Esophagus (tissue), 2 donors: ENCODE data around the gene MPHOSPH9. TPM values are rescaled to one million over a fixed set of nuclear protein-coding genes. Genes with fewer than 3 reads are reported as not detected.
"Not testable (repeated sequence)": the region's sequence is repeated elsewhere in the genome, so short reads cannot be mapped to it uniquely, and the experiment has no call there.

Experiments
- H3K27ac ChIP-seq, 2 donors: one replicate each; pipeline ENCODE4 v1.5.1; 2013; ENCODE audit warnings: low read depth in 2 of 2, mild to moderate bottlenecking in 2 of 2, inconsistent platforms in 1 of 2, low read length in 1 of 2, moderate library complexity in 1 of 2
- H3K27me3 ChIP-seq, 2 donors: one replicate each; pipeline ENCODE4 v1.6.1; 2013; ENCODE audit warnings: low read length in 2 of 2, control low read depth in 1 of 2, mild to moderate bottlenecking in 1 of 2; ENCODE audit not compliant: insufficient read depth in 2 of 2, control insufficient read depth in 1 of 2
- H3K36me3 ChIP-seq, 2 donors: one replicate each; pipeline ENCODE4 v1.6.1; 2013; ENCODE audit warnings: low read length in 1 of 2; ENCODE audit not compliant: control insufficient read depth in 2 of 2, insufficient read depth in 2 of 2
- H3K4me1 ChIP-seq, 2 donors: one replicate each; pipeline ENCODE4 v1.6.1; 2013; ENCODE audit warnings: low read length in 1 of 2; ENCODE audit not compliant: control insufficient read depth in 2 of 2, insufficient read depth in 2 of 2
- H3K4me3 ChIP-seq, 2 donors: one replicate each; pipeline ENCODE4 v1.5.1; 2013; ENCODE audit warnings: low read length in 2 of 2, mild to moderate bottlenecking in 2 of 2, low read depth in 1 of 2, moderate library complexity in 1 of 2
- H3K9me3 ChIP-seq, 2 donors: one replicate each; pipeline ENCODE4 v1.6.1; 2013; ENCODE audit warnings: mild to moderate bottlenecking in 2 of 2, low read depth in 1 of 2, low read length in 1 of 2, moderate library complexity in 1 of 2; ENCODE audit not compliant: control insufficient read depth in 2 of 2, insufficient read depth in 1 of 2
- WGBS, 2 donors: extraction: QIAGEN DNeasy Blood & Tissue Kit; methylation state at CpG; one replicate each; pipeline ENCODE4 v1.1.7; 2013; 5-methylcytosine and 5-hydroxymethylcytosine counted together
- polyA plus RNA-seq, 2 donors: library from polyadenylated mRNA; stranded (reverse); fragments of 200-250 nt; gene quantifications; one replicate each; pipeline ENCODE4 v1.2.3, GENCODE V29; 2013
- donor health status: healthy with polysubstance abuse.
- donor health status: Bipolar disorder and iron deficiency.

Gene MPHOSPH9
- polyA plus RNA-seq, 2 donors, result 3.9 to 4.0 TPM

GRCh38 chr12:123248996-123249741 is 16.2 kb upstream of the MPHOSPH9 start:
- not testable (repeated sequence) for H3K9me3 ChIP-seq, H3K27me3 ChIP-seq, H3K36me3 ChIP-seq, H3K27ac ChIP-seq, H3K4me3 ChIP-seq
- peaks cover 7 to 17% of the 10 kb centered on the region in 2 donors for H3K4me1 ChIP-seq
- 95 to 97% methylated on average over 19 to 26 of the region's 26 CpGs for WGBS, 2 donors

GRCh38 chr12:123248129-123248528 is 15.2 kb upstream of the MPHOSPH9 start:
- H3K4me1 ChIP-seq, result not testable (repeated sequence)
- 96 to 98% methylated on average over 2 of the region's 2 CpGs for WGBS, 2 donors

GRCh38 chr12:123245678-123246077 is 12.7 kb upstream of the MPHOSPH9 start:
- no peaks in the 10 kb centered on the region for H3K9me3 ChIP-seq
- no peak overlapping the region for H3K27ac ChIP-seq
- 83 to 91% methylated on average over 3 of the region's 3 CpGs for WGBS, 2 donors
- H3K4me3 ChIP-seq, result no peak overlapping the region
- H3K4me1 ChIP-seq, result peaks cover 2 to 10% of the 10 kb centered on the region in 2 donors
- no peaks in the 10 kb centered on the region for H3K27me3 ChIP-seq
- no peaks in the 10 kb centered on the region for H3K36me3 ChIP-seq

More at GRCh38 chr12:123248129-123248528, 15.2 kb upstream of the MPHOSPH9 start:
- H3K36me3 ChIP-seq, H3K27ac ChIP-seq, H3K9me3 ChIP-seq, H3K4me3 ChIP-seq, H3K27me3 ChIP-seq: not testable (repeated sequence)

- Histone ChIP-seq H3K9me3 (no peaks in the 10 kb centered on the region), H3K27me3 (no peaks in the 10 kb centered on the region), H3K4me1 (peaks cover 0 to 3% of the 10 kb centered on the region in 2 donors), H3K4me3 (no peak overlapping the region), H3K36me3 (no peaks in the 10 kb centered on the region), H3K27ac (no peak overlapping the region)
- WGBS, 2 donors, result 77 to 80% methylated on average over 7 of the region's 7 CpGs
Observed at GRCh38 chr12:123243671-123244262, 10.8 kb upstream of the MPHOSPH9 start.

GRCh38 chr12:123242116-123242904 is 9.4 kb upstream of the MPHOSPH9 start:
- Histone ChIP-seq H3K4me3 (no peak overlapping the region), H3K36me3 (no peaks in the 10 kb centered on the region), H3K27me3 (no peaks in the 10 kb centered on the region), H3K4me1 (peaks cover 0 to 3% of the 10 kb centered on the region in 2 donors), H3K9me3 (no peaks in the 10 kb centered on the region), H3K27ac (peak overlapping the region in 1 of 2 donors; percentile 48)
- WGBS, 2 donors, result 33 to 43% methylated on average over 11 of the region's 11 CpGs

- H3K27ac ChIP-seq, result no peak overlapping the region
- WGBS, 2 donors, result 60 to 77% methylated on average over 6 of the region's 6 CpGs
Observed at GRCh38 chr12:123238961-123239360, 6.0 kb upstream of the MPHOSPH9 start.

GRCh38 chr12:123238330-123238682 is 5.4 kb upstream of the MPHOSPH9 start:
- H3K4me1 ChIP-seq, result peaks cover 0 to 6% of the 10 kb centered on the region in 2 donors
- 54 to 56% methylated on average over 2 of the region's 2 CpGs for WGBS, 2 donors
- H3K9me3 ChIP-seq, result no peaks in the 10 kb centered on the region
- no peaks in the 10 kb centered on the region for H3K36me3 ChIP-seq
- H3K4me3 ChIP-seq, result no peak overlapping the region
- H3K27me3 ChIP-seq, result no peaks in the 10 kb centered on the region
- H3K27ac ChIP-seq, result no peak overlapping the region

More at GRCh38 chr12:123238961-123239360, 6.0 kb upstream of the MPHOSPH9 start:
- no peaks in the 10 kb centered on the region for H3K27me3 ChIP-seq
- H3K9me3 ChIP-seq, result no peaks in the 10 kb centered on the region
- no peak overlapping the region for H3K4me3 ChIP-seq
- H3K36me3 ChIP-seq, result no peaks in the 10 kb centered on the region
- H3K4me1 ChIP-seq, result peaks cover 0 to 3% of the 10 kb centered on the region in 2 donors

- H3K4me1 ChIP-seq, result peaks cover 0 to 6% of the 10 kb centered on the region in 2 donors
- 53 to 60% methylated on average over 6 of the region's 6 CpGs for WGBS, 2 donors
Observed at GRCh38 chr12:123237646-123238329, 4.8 kb upstream of the MPHOSPH9 start.

More at GRCh38 chr12:123237646-123238329, 4.8 kb upstream of the MPHOSPH9 start:
- no peak overlapping the region for H3K4me3 ChIP-seq
- H3K9me3 ChIP-seq, result no peaks in the 10 kb centered on the region
- H3K36me3 ChIP-seq, result no peaks in the 10 kb centered on the region
- H3K27ac ChIP-seq, result peak overlapping the region in 1 of 2 donors; percentile 7
- no peaks in the 10 kb centered on the region for H3K27me3 ChIP-seq
